Activated T-cell treated with anti-CD3 and anti-CD28 coated beads for 48 hours (primary cell): ENCODE data around the gene DIRAS1.

Source experiments
- DNase-seq: peaks from one replicate; pipeline ENCODE4 v3.0.0-alpha.2; 2020; ENCODE audit warnings: low read depth

The DIRAS1 gene

GRCh38 chr19:2720777-2721569 is at the start of gene DIRAS1:
Gene DIRAS1 (minus strand): TSS chr19:2721372. CDS start chr19:2717806, 3,566 bp downstream.
- DNase-seq = no peak

- DNase-seq = no peak
Measured at GRCh38 chr19:2770055-2771013, 49.2 kb upstream of the DIRAS1 start.

GRCh38 chr19:2769218-2769617 is 48.0 kb upstream of the DIRAS1 start:
- DNase-seq = no peak

- no peak for DNase-seq
Measured at GRCh38 chr19:2768365-2769132, 47.4 kb upstream of the DIRAS1 start.

GRCh38 chr19:2767688-2768087 is 46.5 kb upstream of the DIRAS1 start:
- no peak for DNase-seq

GRCh38 chr19:2766594-2767372 is 45.6 kb upstream of the DIRAS1 start:
- no peak for DNase-seq

- no peak for DNase-seq
Measured at GRCh38 chr19:2765376-2765775, 44.2 kb upstream of the DIRAS1 start.

GRCh38 chr19:2764945-2765344 is 43.8 kb upstream of the DIRAS1 start:
- no peak for DNase-seq

GRCh38 chr19:2763687-2764086 is 42.5 kb upstream of the DIRAS1 start:
- DNase-seq = no peak

- DNase-seq = no peak
Measured at GRCh38 chr19:2762783-2763496, 41.8 kb upstream of the DIRAS1 start.

GRCh38 chr19:2761876-2762782 is 41.0 kb upstream of the DIRAS1 start:
- no peak for DNase-seq

- DNase-seq = no peak
Measured at GRCh38 chr19:2761309-2761677, 40.1 kb upstream of the DIRAS1 start.

- no peak for DNase-seq
Measured at GRCh38 chr19:2759965-2760364, 38.8 kb upstream of the DIRAS1 start.

- DNase-seq = no peak
Measured at GRCh38 chr19:2759362-2759761, 38.2 kb upstream of the DIRAS1 start.

GRCh38 chr19:2758601-2759313 is 37.6 kb upstream of the DIRAS1 start:
- no peak for DNase-seq

- no peak for DNase-seq
Measured at GRCh38 chr19:2756921-2757881, 36.0 kb upstream of the DIRAS1 start.

- no peak for DNase-seq
Measured at GRCh38 chr19:2756477-2756876, 35.3 kb upstream of the DIRAS1 start.

GRCh38 chr19:2755811-2756210 is 34.6 kb upstream of the DIRAS1 start:
- no peak for DNase-seq
